ENCODE data around the gene ANTXR2. TPM values are rescaled to one million over a fixed set of nuclear protein-coding genes. Genes with fewer than 3 reads are reported as not detected.

ANTXR2 gene
- total and polyA plus RNA-seq, 2 of the 8 experiments (the other 6 are each of a cell fraction or from before 2014, with no cell fraction given), result 1.1 to 7.5 TPM

DNA sequence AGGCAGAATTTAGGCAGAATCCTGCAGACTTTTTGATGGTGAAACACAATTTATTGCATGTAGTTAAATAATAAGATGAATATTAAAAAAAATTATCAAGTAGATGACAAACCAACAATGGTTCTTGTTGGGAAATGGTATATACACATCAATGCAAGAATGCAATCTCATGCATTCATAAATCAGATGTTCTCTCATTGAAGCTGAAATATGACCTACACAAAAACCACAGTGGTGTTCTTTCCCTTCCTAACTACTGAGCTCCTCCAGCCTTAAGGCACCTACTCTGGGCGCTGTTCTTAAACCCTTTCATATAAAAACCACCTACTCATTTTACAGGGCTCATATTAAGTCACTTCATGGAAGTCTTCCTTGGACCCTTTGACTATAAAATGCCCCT lies 64.1 kb downstream of the ANTXR2 start:
- Histone ChIP-seq H4K91ac (replicated peaks; ENCODE audit: insufficient read length, low read length) (no peak overlapping the region), H3K14ac (ENCODE audit: insufficient read length) (no peak overlapping the region), H3K23ac (ENCODE audit: insufficient read length) (no peak overlapping the region), H2BK15ac (ENCODE audit: low read length) (no peak overlapping the region), H2BK120ac (replicated peaks; ENCODE audit: low read depth, low read length) (no peak overlapping the region), H3K4me3 (ENCODE audit: extremely low read depth in 1 of 4, insufficient read depth in 2 of 4, low read depth in 3 of 4, low read length in 4 of 4) (no peak overlapping the region), H3K27me3 (replicated peaks in 1 of 4; ENCODE audit: control insufficient read depth in 3 of 4, extremely low read depth in 1 of 4, insufficient read depth in 3 of 4, low read length in 3 of 4) (no peaks in the 10 kb centered on the region), H2AFZ (ENCODE audit: low read length) (no peak overlapping the region), H2BK20ac (ENCODE audit: low read length) (no peak overlapping the region), H3K79me1 (ENCODE audit: low read depth, low read length) (no peaks in the 10 kb centered on the region), H3K27ac (ENCODE audit: low read depth, low read length) (no peak overlapping the region), H2BK12ac (ENCODE audit: low read depth, low read length) (no peak overlapping the region), H3K9ac (replicated peaks in 1 of 4; ENCODE audit: extremely low read depth in 1 of 4, low read depth in 3 of 4, low read length in 3 of 4) (no peak overlapping the region), H4K8ac (ENCODE audit: extremely low read depth, insufficient read depth, low read length) (no peak overlapping the region), H3K4me2 (ENCODE audit: insufficient read depth in 1 of 2, low read depth in 2 of 2, low read length in 2 of 2) (no peak overlapping the region), H3K18ac (ENCODE audit: extremely low read depth, low read length) (no peak overlapping the region), H3K23me2 (ENCODE audit: low read depth, low read length) (no peaks in the 10 kb centered on the region), H4K20me1 (replicated peaks in 1 of 2; ENCODE audit: control insufficient read depth in 1 of 2, insufficient read depth in 2 of 2, low read length in 2 of 2) (no peaks in the 10 kb centered on the region), H2BK5ac (ENCODE audit: low read depth, low read length) (no peak overlapping the region), H3K56ac (replicated peaks; ENCODE audit: insufficient read length, low read depth, low read length) (no peak overlapping the region), H3K36me3 (ENCODE audit: control insufficient read depth in 2 of 4, insufficient read depth in 4 of 4, low read length in 3 of 4) (no peaks in the 10 kb centered on the region), H3K4ac (replicated peaks; ENCODE audit: insufficient read length, low read depth, low read length) (no peak overlapping the region), H3K9me3 (ENCODE audit: insufficient read depth in 2 of 2, low read depth in 1 of 2, low read length in 1 of 2) (peaks cover 4 to 5% of the 10 kb centered on the region in 2 experiments; a peak in 2 of 4 replicates), H3K79me2 (ENCODE audit: control insufficient read depth in 1 of 2, insufficient read depth in 2 of 2, low read length in 2 of 2) (no peaks in the 10 kb centered on the region), H2AK5ac (ENCODE audit: low read depth, low read length) (no peak overlapping the region), H3K4me1 (replicated peaks in 1 of 4; ENCODE audit: control insufficient read depth in 3 of 4, insufficient read depth in 4 of 4, low read length in 3 of 4) (no peaks in the 10 kb centered on the region), H4K5ac (ENCODE audit: insufficient read length, low read depth, low read length) (no peak overlapping the region)
- ChIA-PET POLR2A (ENCODE audit: partially characterized antibody) (no interaction called here), CTCF (ENCODE audit: partially characterized antibody) (interaction anchor here (0.9 kb wide), 1 partner anchor 24 kb away, joined by 3 read pairs; no protein-coding TSS in a partner anchor)
- TF ChIP-seq JUN (IDR thresholded peaks at IDR 0.05; ENCODE audit: low read depth, low read length) (no peak), CEBPB (IDR thresholded peaks at IDR 0.05; ENCODE audit: low read depth, low read length) (no peak), CBX5 (IDR thresholded peaks at IDR 0.05; ENCODE audit: low read depth, low read length) (no peak)
- TF ChIP-seq, protein P1, sequence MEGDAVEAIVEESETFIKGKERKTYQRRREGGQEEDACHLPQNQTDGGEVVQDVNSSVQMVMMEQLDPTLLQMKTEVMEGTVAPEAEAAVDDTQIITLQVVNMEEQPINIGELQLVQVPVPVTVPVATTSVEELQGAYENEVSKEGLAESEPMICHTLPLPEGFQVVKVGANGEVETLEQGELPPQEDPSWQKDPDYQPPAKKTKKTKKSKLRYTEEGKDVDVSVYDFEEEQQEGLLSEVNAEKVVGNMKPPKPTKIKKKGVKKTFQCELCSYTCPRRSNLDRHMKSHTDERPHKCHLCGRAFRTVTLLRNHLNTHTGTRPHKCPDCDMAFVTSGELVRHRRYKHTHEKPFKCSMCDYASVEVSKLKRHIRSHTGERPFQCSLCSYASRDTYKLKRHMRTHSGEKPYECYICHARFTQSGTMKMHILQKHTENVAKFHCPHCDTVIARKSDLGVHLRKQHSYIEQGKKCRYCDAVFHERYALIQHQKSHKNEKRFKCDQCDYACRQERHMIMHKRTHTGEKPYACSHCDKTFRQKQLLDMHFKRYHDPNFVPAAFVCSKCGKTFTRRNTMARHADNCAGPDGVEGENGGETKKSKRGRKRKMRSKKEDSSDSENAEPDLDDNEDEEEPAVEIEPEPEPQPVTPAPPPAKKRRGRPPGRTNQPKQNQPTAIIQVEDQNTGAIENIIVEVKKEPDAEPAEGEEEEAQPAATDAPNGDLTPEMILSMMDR (IDR thresholded peaks at IDR 0.05; ENCODE audit: control extremely low read depth in 1 of 3, insufficient read depth in 1 of 3, low read depth in 1 of 3, low read length in 3 of 3), result no peak
- 74% methylated on average over 1 of the region's 1 CpG; no CpG with 5 or more reads in 1 of the 2 experiments for WGBS, 2 experiments (ENCODE audit: extremely low coverage in 1 of 2, insufficient coverage in 1 of 2, insufficient read length in 1 of 2, insufficient replicate concordance in 2 of 2, low coverage in 1 of 2, low lambda C conversion rate in 2 of 2, missing lambda C conversion rate in 1 of 2)
- DNase-seq (ENCODE audit: low read depth in 1 of 2, low spot score in 2 of 2) (no peak), FAIRE-seq (no peak)

All from H1 (cell line).